ENCODE data around the gene RAP1GAP2. TPM values are rescaled to one million over a fixed set of nuclear protein-coding genes. Genes with fewer than 3 reads are reported as not detected.
"Not testable (repeated sequence)": the region's sequence is repeated elsewhere in the genome, so short reads cannot be mapped to it uniquely, and the experiment has no call there.

RAP1GAP2 gene
- total RNA-seq, 4 donors from 2014 or later: 4.9 to 12.4 (median 10.0) TPM

DNA sequence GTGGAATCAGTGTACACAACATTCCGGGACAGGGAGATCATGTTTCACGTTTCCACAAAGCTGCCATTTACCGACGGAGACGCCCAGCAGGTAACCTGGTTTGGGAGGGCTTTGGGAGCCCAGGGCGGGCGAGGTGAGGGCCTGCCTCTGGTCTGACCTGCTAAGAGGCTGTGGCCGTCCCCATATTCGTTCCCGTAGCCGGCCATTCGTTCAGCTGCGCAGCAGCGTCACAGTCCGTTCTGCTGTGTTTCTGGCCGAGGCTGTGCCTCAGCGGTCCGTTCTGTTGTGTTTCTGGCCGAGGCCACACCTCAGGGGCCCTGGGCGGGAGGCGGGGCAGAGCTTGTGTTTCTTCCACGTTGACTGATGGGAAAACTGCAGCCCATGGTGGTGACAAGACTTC is 199.1 kb downstream of the RAP1GAP2 start:
- Histone ChIP-seq H3K9me3 (no peaks in the 10 kb centered on the region), H3K4me3 (no peak overlapping the region), H3K4me1 (peaks cover 0 to 18% (median 10%) of the 10 kb centered on the region in 3 donors), H3K36me3 (peaks cover 0 to 62% (median 0%) of the 10 kb centered on the region in 3 donors), H3K27ac (peak overlapping the region in 3 of 4 donors; percentile 55 to 84 (median 60)), H3K27me3 (no peaks in the 10 kb centered on the region)
- intact Hi-C loops (cut with DNase I): no loop called here
- TF ChIP-seq, protein P1, sequence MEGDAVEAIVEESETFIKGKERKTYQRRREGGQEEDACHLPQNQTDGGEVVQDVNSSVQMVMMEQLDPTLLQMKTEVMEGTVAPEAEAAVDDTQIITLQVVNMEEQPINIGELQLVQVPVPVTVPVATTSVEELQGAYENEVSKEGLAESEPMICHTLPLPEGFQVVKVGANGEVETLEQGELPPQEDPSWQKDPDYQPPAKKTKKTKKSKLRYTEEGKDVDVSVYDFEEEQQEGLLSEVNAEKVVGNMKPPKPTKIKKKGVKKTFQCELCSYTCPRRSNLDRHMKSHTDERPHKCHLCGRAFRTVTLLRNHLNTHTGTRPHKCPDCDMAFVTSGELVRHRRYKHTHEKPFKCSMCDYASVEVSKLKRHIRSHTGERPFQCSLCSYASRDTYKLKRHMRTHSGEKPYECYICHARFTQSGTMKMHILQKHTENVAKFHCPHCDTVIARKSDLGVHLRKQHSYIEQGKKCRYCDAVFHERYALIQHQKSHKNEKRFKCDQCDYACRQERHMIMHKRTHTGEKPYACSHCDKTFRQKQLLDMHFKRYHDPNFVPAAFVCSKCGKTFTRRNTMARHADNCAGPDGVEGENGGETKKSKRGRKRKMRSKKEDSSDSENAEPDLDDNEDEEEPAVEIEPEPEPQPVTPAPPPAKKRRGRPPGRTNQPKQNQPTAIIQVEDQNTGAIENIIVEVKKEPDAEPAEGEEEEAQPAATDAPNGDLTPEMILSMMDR (IDR thresholded peaks at IDR 0.05): no peak
- no peak for TF ChIP-seq POLR2A (IDR thresholded peaks at IDR 0.05)
- WGBS, 2 donors: 88 to 95% methylated on average over 11 to 12 of the region's 22 CpGs
- DNase-seq: no peak

DNA sequence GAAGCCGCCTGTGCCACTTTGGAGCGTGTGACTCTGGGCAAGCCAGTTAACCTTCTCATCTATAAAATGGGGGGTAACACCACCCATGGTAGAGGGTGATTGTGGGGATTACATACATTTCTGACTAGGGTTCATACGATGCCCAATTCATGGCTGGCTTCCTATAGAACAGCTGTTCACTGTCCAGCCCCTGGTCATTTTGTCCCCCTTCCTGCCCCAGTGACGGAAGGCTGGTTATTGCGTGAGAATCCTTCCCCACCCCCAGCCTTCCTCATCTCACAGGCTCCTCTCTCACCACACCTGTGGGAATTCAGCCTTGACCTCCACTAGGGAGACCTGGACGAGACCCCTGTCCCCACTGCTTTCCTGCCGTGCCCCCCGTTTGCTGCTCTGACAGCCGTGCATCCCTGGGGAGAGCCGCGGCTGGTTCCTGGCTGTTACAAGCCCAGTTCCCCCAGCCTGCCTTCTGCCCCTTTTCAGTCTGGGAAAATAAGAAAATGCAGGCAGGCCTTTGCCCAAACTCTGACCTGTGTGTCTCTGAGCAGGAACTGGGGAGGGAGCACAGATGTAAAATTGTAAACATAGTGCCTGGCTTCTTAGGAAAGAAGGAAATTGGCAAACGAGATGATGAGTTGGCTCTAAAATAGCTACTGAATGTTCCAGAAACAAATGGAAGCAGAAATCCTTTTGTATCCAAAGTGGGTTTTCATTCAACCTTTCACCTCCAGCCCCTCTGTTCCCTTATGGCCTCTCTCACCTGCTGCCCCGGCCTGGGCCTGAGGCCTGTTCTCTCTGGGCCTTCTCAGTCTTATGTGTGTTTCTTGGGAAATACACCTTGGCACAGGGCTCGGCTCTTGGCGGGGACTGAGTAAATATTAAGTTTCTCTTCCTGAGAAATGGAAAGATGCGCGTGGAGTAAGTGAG is 199.9 kb downstream of the RAP1GAP2 start:
- WGBS, 2 donors: 73 to 74% methylated on average over 12 to 13 of the region's 17 CpGs
- no peak for DNase-seq
- peaks cover 0 to 60% (median 0%) of the 10 kb centered on the region in 3 donors for H3K36me3 ChIP-seq

DNA sequence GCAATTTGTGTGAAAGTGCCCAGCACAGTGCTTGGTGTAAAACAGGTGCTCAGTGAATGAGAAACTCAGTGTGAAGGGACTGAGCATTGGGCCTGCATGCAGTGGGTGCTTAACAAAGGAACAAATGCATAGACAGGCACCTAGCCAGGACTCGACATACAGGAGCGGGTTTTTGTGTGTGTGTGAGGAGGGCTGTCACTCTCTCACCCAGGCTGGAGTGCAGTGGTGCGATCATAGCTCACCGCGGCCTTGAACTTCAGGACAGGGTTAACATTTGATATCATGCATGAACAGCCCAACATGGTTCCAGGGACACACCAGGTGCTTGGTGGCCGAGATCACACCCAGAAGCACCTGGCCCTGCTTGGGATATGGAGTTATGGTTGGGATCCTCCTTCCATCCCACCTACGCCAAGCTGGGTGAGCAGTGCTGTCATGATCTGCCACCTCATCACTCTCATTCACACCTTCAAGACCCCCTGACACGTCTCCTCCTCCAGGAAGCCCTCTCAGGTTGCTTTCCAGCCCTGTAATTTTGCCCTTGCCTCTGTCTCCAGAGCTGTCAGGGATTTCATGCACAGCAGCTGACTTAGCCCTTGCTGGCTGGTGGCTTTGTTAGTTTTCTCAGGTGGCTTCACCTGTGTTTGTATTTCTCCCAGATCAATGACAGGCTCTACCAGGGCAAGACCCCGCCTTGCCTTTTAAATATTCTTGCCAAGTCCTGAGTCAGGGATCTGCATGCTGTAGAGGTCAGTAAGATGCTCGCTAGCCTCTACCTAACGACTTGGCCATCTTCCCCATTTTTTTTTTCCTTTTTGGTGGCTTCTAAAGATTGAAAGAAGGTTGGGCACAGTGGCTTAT is 200.8 kb downstream of the RAP1GAP2 start:
- intact Hi-C loops (cut with DNase I): no loop called here
- Histone ChIP-seq H3K9me3 (no peaks in the 10 kb centered on the region), H3K36me3 (peaks cover 0 to 51% (median 0%) of the 10 kb centered on the region in 3 donors), H3K4me1 (peaks cover 0 to 20% (median 10%) of the 10 kb centered on the region in 3 donors), H3K27me3 (no peaks in the 10 kb centered on the region), H3K4me3 (no peak overlapping the region), H3K27ac (peak overlapping the region in 3 of 4 donors; percentile 55 to 84 (median 60))
- no peak for TF ChIP-seq POLR2A (IDR thresholded peaks at IDR 0.05)
- TF ChIP-seq, protein P1 (IDR thresholded peaks at IDR 0.05): no peak
- DNase-seq: no peak
- WGBS, 2 donors: 86 to 89% methylated on average over 8 to 11 of the region's 11 CpGs

More for the DNA sequence above, 199.9 kb downstream of the RAP1GAP2 start:
- intact Hi-C loops (cut with DNase I): no loop called here
- no peaks in the 10 kb centered on the region for H3K9me3 ChIP-seq
- peaks cover 0 to 18% (median 10%) of the 10 kb centered on the region in 3 donors for H3K4me1 ChIP-seq
- TF ChIP-seq, protein P1 (IDR thresholded peaks at IDR 0.05): no peak
- TF ChIP-seq POLR2A (IDR thresholded peaks at IDR 0.05): no peak
- H3K27me3 ChIP-seq: no peaks in the 10 kb centered on the region
- H3K27ac ChIP-seq: peak overlapping the region in 3 of 4 donors; percentile 55 to 84 (median 60)
- no peak overlapping the region for H3K4me3 ChIP-seq

DNA sequence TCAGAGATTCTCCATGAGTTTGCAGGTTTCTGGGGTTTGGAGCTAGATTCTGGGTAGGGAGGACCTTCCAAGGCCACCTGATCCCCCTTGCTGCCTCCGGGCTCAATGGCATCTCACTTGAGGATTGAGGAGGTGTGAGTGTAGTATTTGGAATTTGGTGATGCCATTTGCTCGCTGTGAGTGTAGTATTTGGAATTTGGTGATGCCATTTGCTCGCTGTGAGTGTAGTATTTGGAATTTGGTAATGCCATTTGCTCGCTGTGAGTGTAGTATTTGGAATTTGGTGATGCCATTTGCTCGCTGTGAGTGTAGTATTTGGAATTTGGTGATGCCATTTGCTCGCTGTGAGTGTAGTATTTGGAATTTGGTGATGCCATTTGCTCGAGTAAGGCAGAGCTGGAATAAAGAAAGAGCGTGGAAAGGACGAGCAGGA is 202.2 kb downstream of the RAP1GAP2 start:
- WGBS, 2 donors: 89 to 90% methylated on average over 9 of the region's 9 CpGs
- H3K27me3 ChIP-seq; H3K4me3 ChIP-seq; DNase-seq; H3K9me3 ChIP-seq; H3K27ac ChIP-seq; intact Hi-C loops (cut with DNase I): not testable (repeated sequence)
- H3K4me1 ChIP-seq: peaks cover 8 to 35% (median 16%) of the 10 kb centered on the region in 3 donors
- H3K36me3 ChIP-seq: peaks cover 0 to 44% (median 0%) of the 10 kb centered on the region in 3 donors

DNA sequence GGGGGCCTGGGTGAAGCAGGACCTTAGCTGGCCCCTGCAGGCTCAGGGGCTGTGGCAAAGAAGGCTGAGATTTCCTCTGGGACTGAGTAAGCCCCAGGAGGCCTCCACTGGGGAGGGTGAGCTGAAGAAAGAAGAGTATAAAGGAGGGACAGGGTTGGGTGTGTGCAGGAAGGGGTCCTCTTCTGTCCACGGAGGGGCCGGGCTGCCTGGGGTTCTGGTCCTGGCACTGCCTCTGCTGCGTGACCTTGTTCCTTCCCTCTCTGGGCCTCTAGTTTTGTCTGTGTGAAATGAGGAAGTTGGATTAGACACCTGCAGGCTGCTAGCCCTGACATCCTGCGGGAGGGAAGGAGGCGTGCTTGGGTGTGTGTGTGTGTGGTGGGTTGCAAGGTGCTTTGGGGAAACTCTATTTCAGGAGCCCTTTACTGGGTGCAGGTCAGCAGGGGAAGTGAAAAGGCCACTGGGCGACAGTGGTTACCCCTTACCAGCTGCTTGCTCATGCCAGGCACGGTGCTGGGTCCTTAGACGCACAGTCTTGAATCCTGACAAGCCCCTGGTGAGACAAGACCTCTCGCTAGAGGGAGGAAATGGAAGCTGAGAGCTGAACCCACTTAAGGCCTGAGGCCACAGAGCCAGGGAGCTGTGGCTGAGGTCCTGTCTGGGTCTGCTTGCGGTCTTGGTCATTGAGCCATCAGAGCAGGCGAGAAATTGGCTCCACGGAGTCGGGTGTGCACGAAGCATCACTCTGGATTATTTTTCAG is 206.5 kb downstream of the RAP1GAP2 start:
- TF ChIP-seq, protein P1 (IDR thresholded peaks at IDR 0.05): no peak
- TF ChIP-seq POLR2A (IDR thresholded peaks at IDR 0.05): no peak
- WGBS, 2 donors: 71 to 79% methylated on average over 9 to 11 of the region's 14 CpGs
- H3K4me1 ChIP-seq: peaks cover 23 to 38% (median 25%) of the 10 kb centered on the region in 3 donors
- H3K36me3 ChIP-seq: peaks cover 0 to 34% (median 0%) of the 10 kb centered on the region in 3 donors
- H3K9me3 ChIP-seq: no peaks in the 10 kb centered on the region
- peak overlapping the region in 3 of 4 donors; percentile 85 to 91 (median 85) for H3K27ac ChIP-seq
- DNase-seq: no peak
- H3K27me3 ChIP-seq: no peaks in the 10 kb centered on the region
- intact Hi-C loops (cut with DNase I): no loop called here
- no peak overlapping the region for H3K4me3 ChIP-seq
